Common myeloid progenitor, CD34-positive (primary cell): ENCODE results near the gene PKLR.
"Not testable (repeated sequence)": the region's sequence is repeated elsewhere in the genome, so short reads cannot be mapped to it uniquely, and the experiment has no call there.

Experiments used
- CTCF ChIA-PET: fragments of 350-600 bp; sonication (Branson Sonifier 250); formaldehyde crosslinking; loops from one replicate; lab custom pipeline; 2021; ENCODE audit warnings: antibody characterized with exemption; lab: Charles Lee
- POLR2A ChIA-PET: fragments of 350-600 bp; sonication (Branson Sonifier 250); formaldehyde crosslinking; loops from one replicate; lab custom pipeline; 2021; ENCODE audit warnings: antibody characterized with exemption; lab: Charles Lee
- DNase-seq, 3 donors: peaks; one replicate each; pipeline versions ENCODE4 v3.0.0 to v3.0.0-alpha.2; 2013
- H3K27ac ChIP-seq, 2 experiments: 1 replicate in 1 of 2; 2 replicates in 1 of 2; pipeline ENCODE4 v1.7.0; 2013; ENCODE audit warnings: inconsistent platforms in 2 of 2, low read length in 2 of 2, mild to moderate bottlenecking in 2 of 2, low read depth in 1 of 2, moderate library complexity in 1 of 2; ENCODE audit not compliant: severe bottlenecking in 2 of 2, insufficient read depth in 1 of 2, poor library complexity in 1 of 2
- H3K27me3 ChIP-seq, 5 experiments: replicated peaks in 2 of 5; 1 replicate in 3 of 5; 2 replicates in 2 of 5; pipeline versions ENCODE4 v1.6.1 to v1.7.0; 2013; ENCODE audit warnings: low read length in 4 of 5, mild to moderate bottlenecking in 2 of 5, moderate library complexity in 2 of 5, inconsistent platforms in 1 of 5; ENCODE audit not compliant: insufficient read depth in 5 of 5, control insufficient read depth in 4 of 5
- H3K36me3 ChIP-seq, 4 experiments: 1 replicate in 2 of 4; 2 replicates in 2 of 4; pipeline versions ENCODE4 v1.6.1 to v1.7.0; 2013; ENCODE audit warnings: low read length in 3 of 4, control low read depth in 1 of 4, mild to moderate bottlenecking in 1 of 4; ENCODE audit not compliant: control insufficient read depth in 4 of 4, insufficient read depth in 4 of 4
- H3K4me1 ChIP-seq, 4 experiments: 1 replicate in 3 of 4; 2 replicates in 1 of 4; pipeline versions ENCODE4 v1.6.1 to v1.7.1; 2013; ENCODE audit warnings: low read length in 3 of 4, mild to moderate bottlenecking in 3 of 4, control low read depth in 1 of 4, inconsistent platforms in 1 of 4, moderate library complexity in 1 of 4; ENCODE audit not compliant: control insufficient read depth in 4 of 4, insufficient read depth in 4 of 4; ENCODE audit errors: control extremely low read depth in 1 of 4
- H3K4me3 ChIP-seq, 7 experiments: 1 replicate in 4 of 7; 2 replicates in 3 of 7; pipeline versions ENCODE4 v1.5.1 to v1.7.0; 2013; ENCODE audit warnings: mild to moderate bottlenecking in 7 of 7, low read length in 6 of 7, moderate library complexity in 6 of 7, inconsistent platforms in 2 of 7, low read depth in 2 of 7, control low read depth in 1 of 7; ENCODE audit not compliant: insufficient read depth in 4 of 7, control insufficient read depth in 1 of 7; ENCODE audit errors: extremely low read depth in 1 of 7
- H3K9me3 ChIP-seq, 5 experiments: 1 replicate in 4 of 5; 2 replicates in 1 of 5; pipeline versions ENCODE4 v1.6.1 to v1.7.1; 2013; ENCODE audit warnings: low read length in 4 of 5, mild to moderate bottlenecking in 2 of 5, inconsistent platforms in 1 of 5, low read depth in 1 of 5, moderate library complexity in 1 of 5; ENCODE audit not compliant: control insufficient read depth in 4 of 5, insufficient read depth in 2 of 5; ENCODE audit errors: control extremely low read depth in 1 of 5
- WGBS: methylation state at CpG from one replicate; pipeline ENCODE4 v1.1.5; 2013; ENCODE audit not compliant: insufficient coverage; 5-methylcytosine and 5-hydroxymethylcytosine counted together

Gene PKLR

GRCh38 chr1:155250246-155250632, 51.0 kb downstream of the PKLR start:
- WGBS: 0% methylated on average over 9 of the region's 28 CpGs
- peak overlapping the region; percentile 32 to 90 (median 71) for H3K4me3 ChIP-seq
- ChIA-PET POLR2A (interaction anchor here (0.8 to 1.6 kb wide), 6 partner anchors 12 to 74 kb away, joined by 3 to 7 read pairs (median 5); partner anchors contain the start of genes CLK2, MTX1 and SCAMP3), CTCF (interaction anchor here (0.6 to 9.0 kb wide), 39 partner anchors 9 to 608 kb away, joined by 3 to 165 read pairs (median 5); partner anchors contain the start of genes CLK2, FDPS, HCN3 and KRTCAP2)
- H3K27ac ChIP-seq: peak overlapping the region in 1 of 2 experiments; percentile 66
- peak in 2 of 3 donors; percentile 83 to 87 for DNase-seq
- no peaks in the 10 kb centered on the region for H3K27me3 ChIP-seq
- H3K9me3 ChIP-seq: no peaks in the 10 kb centered on the region
- H3K4me1 ChIP-seq: peaks cover 0 to 39% (median 26%) of the 10 kb centered on the region in 4 experiments
- peaks cover 0 to 17% (median 10%) of the 10 kb centered on the region in 4 experiments for H3K36me3 ChIP-seq

DNA sequence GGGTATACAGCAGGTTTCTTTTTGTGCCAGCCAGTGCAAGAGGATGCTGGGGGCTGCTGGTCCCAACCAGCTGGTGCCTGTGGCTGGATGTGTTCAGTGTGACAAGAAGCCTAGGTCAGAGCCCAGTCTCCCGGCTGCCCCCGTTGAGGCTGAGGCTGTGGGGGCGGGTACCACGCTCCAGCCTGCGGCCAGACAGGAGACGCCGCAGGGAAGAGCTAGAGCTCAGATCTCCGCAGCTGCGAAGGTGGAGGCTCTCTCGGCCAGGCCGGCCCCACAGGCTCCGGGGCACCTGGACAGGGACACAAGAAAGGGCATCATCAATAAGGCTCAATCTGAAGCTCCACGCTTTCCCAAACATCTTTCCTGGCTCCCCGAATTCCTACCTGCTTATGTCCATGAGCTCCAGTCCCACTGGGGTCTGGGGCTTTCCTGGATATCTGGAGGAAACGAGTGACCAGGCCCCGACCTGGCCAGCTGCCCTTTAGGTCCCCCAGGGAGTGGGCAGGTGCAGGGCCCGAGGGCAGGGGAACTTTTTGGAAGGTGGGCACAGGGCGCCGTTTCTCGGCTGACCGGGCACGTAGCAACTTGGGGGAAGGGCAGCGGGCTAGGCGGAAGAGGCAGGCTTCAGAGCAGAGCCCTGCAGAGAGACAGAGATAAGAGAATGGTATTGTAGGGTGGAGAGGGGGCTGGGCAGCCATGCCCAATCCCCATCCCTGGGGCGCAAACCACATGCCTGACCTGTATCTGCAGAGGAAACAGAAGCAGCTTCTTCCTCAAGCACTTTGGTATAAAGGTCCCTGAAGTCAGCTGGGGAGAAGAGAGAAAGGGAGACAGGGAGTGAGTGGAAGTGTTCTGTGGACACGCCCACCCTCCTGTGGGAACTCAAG, 53.3 kb downstream of the PKLR start:
- Histone ChIP-seq H3K36me3 (peaks cover 0 to 14% (median 10%) of the 10 kb centered on the region in 4 experiments), H3K9me3 (no peaks in the 10 kb centered on the region), H3K27ac (no peak overlapping the region), H3K4me3 (no peak overlapping the region), H3K27me3 (no peaks in the 10 kb centered on the region), H3K4me1 (peaks cover 3 to 36% (median 27%) of the 10 kb centered on the region in 4 experiments)
- 96% methylated on average over 24 of the region's 26 CpGs for WGBS
- ChIA-PET CTCF (interaction anchor here (0.9 to 9.0 kb wide), 9 partner anchors 12 to 344 kb away, joined by 3 to 165 read pairs (median 7); partner anchors contain the start of genes FDPS, RUSC1, SCAMP3 and THBS3), POLR2A (no interaction called here)
- DNase-seq: peak in 2 of 3 donors; percentile 28 to 33

- not testable (repeated sequence) for DNase-seq, H3K9me3 ChIP-seq, H3K4me3 ChIP-seq, H3K27ac ChIP-seq, H3K27me3 ChIP-seq
- CTCF ChIA-PET: interaction anchor here (0.6 to 9.0 kb wide), 7 partner anchors 13 to 534 kb away, joined by 3 to 165 read pairs (median 7); partner anchors contain the start of genes FDPS, RUSC1, SCAMP3 and THBS3
- Histone ChIP-seq H3K36me3 (peaks cover 0 to 14% (median 10%) of the 10 kb centered on the region in 4 experiments), H3K4me1 (peaks cover 6 to 44% (median 30%) of the 10 kb centered on the region in 4 experiments)
- 96% methylated on average over 3 of the region's 3 CpGs for WGBS
- POLR2A ChIA-PET: interaction anchor here (0.5 kb wide), 1 partner anchor 988 kb away, joined by 5 read pairs; no protein-coding TSS in a partner anchor
Observed at GRCh38 chr1:155246796-155247195, 54.4 kb downstream of the PKLR start.

DNA sequence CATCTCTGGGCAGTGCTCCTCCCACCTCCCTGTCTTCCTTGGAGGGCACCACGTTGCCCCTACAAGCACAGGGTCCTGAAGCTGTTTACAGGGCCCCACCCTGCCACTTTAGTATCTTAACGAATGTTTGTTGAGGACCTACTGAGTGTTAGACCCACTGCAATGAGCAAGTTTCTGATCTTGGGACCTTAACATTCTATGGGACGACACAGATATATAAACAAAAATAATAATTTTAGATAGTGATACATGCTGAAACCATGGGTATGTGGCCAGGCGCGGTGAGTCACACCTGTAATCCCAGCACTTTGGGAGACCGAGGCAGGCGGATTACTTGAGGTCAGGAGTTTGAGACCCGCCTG, 56.1 kb downstream of the PKLR start:
- peaks cover 6 to 45% (median 35%) of the 10 kb centered on the region in 4 experiments for H3K4me1 ChIP-seq
- H3K9me3 ChIP-seq: no peaks in the 10 kb centered on the region
- peak overlapping the region; percentile 28 to 79 (median 73) for H3K4me3 ChIP-seq
- 80% methylated on average over 5 of the region's 8 CpGs for WGBS
- no peaks in the 10 kb centered on the region for H3K27me3 ChIP-seq
- peak overlapping the region in 1 of 2 experiments; percentile 77 for H3K27ac ChIP-seq
- no peak for DNase-seq
- ChIA-PET POLR2A (no interaction called here), CTCF (interaction anchor here (1.2 to 1.6 kb wide), 3 partner anchors 38 to 72 kb away, joined by 3 to 5 read pairs (median 4); partner anchors contain the start of gene KRTCAP2)
- peaks cover 0 to 14% (median 9%) of the 10 kb centered on the region in 4 experiments for H3K36me3 ChIP-seq

DNA sequence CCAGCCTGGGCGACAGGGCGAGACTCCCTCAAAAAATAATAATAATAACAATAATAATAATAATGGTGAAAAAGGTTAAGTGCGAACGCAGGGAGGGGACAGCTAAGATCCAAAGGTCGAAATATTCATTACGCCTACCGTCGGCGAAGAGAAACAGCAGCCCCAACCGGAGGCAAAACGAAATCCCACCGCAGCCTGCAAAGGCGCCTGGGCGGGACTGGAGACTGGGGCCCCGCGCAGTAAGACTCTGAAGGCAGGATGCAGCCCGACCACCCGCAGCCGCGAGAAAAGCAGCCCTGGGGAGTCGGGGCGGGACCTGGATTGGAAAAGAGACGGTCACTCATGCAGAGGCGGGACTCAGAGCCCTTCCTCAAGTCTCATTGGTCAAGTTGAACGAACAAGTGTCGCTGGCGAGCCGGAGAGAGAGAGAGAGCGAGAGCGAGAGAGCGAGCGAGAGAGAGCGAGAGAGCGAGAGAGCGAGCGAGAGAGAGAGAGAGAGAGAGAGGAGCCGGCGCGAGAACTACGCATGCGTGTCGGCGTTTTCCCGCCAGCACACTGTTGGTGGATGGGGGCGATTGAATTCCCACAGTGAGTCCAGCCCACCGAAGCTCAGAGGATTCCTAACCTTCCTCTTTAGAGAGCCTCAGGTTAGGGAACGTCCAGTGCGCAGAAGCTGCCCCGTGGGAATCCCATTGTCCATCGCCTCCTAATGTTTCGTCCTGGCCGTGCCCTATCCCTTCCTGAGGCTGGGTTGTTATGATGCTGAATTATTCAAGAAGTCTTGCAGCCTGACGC, 56.7 kb downstream of the PKLR start:
- peak; percentile 99 to 100 (median 100) for DNase-seq
- H3K36me3 ChIP-seq: peaks cover 0 to 17% (median 9%) of the 10 kb centered on the region in 4 experiments
- H3K4me1 ChIP-seq: peaks cover 6 to 41% (median 32%) of the 10 kb centered on the region in 4 experiments
- WGBS: 0% methylated on average over 42 of the region's 53 CpGs
- peak overlapping the region; percentile 28 to 79 (median 74) for H3K4me3 ChIP-seq
- ChIA-PET POLR2A (interaction anchor here (1.6 kb wide), 1 partner anchor 17 kb away, joined by 9 read pairs; no protein-coding TSS in a partner anchor), CTCF (interaction anchor here (1.1 to 2.9 kb wide), 9 partner anchors 17 to 147 kb away, joined by 3 to 14 read pairs (median 5); partner anchors contain the start of genes KRTCAP2, MTX1 and THBS3)
- no peaks in the 10 kb centered on the region for H3K27me3 ChIP-seq
- H3K27ac ChIP-seq: peak overlapping the region; percentile 33 to 77
- H3K9me3 ChIP-seq: no peaks in the 10 kb centered on the region

DNA sequence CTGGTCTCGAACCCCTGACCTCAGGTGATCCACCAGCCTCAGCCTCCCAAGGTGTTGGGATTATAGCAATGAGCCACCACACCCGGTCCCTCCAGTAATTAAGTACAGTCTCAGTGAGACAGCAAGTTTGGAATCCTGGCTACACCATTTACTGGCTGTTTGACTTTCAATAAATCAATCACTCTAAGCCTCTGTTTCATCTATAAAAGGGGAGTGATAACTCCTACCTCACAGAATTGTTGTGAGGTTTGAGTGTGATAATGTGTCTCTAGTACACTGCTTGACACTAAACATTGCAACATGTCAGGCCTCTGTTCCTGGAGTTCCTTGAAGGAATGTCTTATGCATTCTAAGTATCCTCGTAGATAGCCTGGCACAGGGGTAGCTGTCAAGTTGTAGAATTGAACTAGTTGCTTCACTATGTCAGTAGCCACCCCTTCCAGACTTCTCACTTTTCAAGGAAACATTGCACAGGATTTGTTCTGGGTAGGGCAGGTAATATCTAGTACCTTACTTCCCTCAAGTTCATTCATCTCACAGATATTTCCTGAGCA, 58.4 kb downstream of the PKLR start:
- peak overlapping the region in 3 of 7 experiments; percentile 78 to 79 (median 78) for H3K4me3 ChIP-seq
- H3K36me3 ChIP-seq: peaks cover 0 to 18% (median 11%) of the 10 kb centered on the region in 4 experiments
- 93% methylated on average over 2 of the region's 3 CpGs for WGBS
- peaks cover 6 to 39% (median 32%) of the 10 kb centered on the region in 4 experiments for H3K4me1 ChIP-seq
- no peak for DNase-seq
- no peaks in the 10 kb centered on the region for H3K9me3 ChIP-seq
- ChIA-PET POLR2A (no interaction called here), CTCF (interaction anchor here (0.7 to 3.6 kb wide), 5 partner anchors 8 to 145 kb away, joined by 3 to 19 read pairs (median 7); partner anchors contain the start of genes MTX1 and THBS3)
- no peaks in the 10 kb centered on the region for H3K27me3 ChIP-seq
- peak overlapping the region in 1 of 2 experiments; percentile 77 for H3K27ac ChIP-seq
